HG02798 (cell line): ENCODE results near the gene ZNF652.
"Not testable (repeated sequence)": the region's sequence is repeated elsewhere in the genome, so short reads cannot be mapped to it uniquely, and the experiment has no call there.

Experiments
- ATAC-seq: cut with Tn5 transposase; IDR thresholded peaks from one replicate; pipeline ENCODE4 v1.9.1; 2021; ENCODE audit warnings: mild to moderate bottlenecking; ENCODE audit not compliant: unreplicated experiment, poor library complexity

Gene ZNF652

GRCh38 chr17:49361902-49362722 lies at the start of gene ZNF652:
Gene ZNF652 (minus strand): TSS chr17:49362250. CDS start chr17:49317725, 44,525 bp downstream.
- peak; percentile 81 for ATAC-seq

GRCh38 chr17:49409066-49409465 lies 47.0 kb upstream of the ZNF652 start:
- ATAC-seq = no peak

- peak; percentile 70 for ATAC-seq
Measured at GRCh38 chr17:49407981-49408501, 46.0 kb upstream of the ZNF652 start.

- ATAC-seq = no peak
Measured at GRCh38 chr17:49407086-49407485, 45.0 kb upstream of the ZNF652 start.

GRCh38 chr17:49406421-49407061 lies 44.5 kb upstream of the ZNF652 start:
- no peak for ATAC-seq

GRCh38 chr17:49404906-49405305 lies 42.9 kb upstream of the ZNF652 start:
- no peak for ATAC-seq

- ATAC-seq = no peak
Measured at GRCh38 chr17:49404361-49404760, 42.3 kb upstream of the ZNF652 start.

GRCh38 chr17:49403514-49404289 lies 41.7 kb upstream of the ZNF652 start:
- no peak for ATAC-seq

GRCh38 chr17:49402706-49403105 lies 40.7 kb upstream of the ZNF652 start:
- ATAC-seq = no peak

GRCh38 chr17:49401971-49402611 lies 40.0 kb upstream of the ZNF652 start:
- no peak for ATAC-seq

GRCh38 chr17:49399995-49400394 lies 37.9 kb upstream of the ZNF652 start:
- ATAC-seq = no peak

GRCh38 chr17:49397586-49397985 lies 35.5 kb upstream of the ZNF652 start:
- ATAC-seq = no peak

GRCh38 chr17:49393491-49394255 lies 31.6 kb upstream of the ZNF652 start:
- ATAC-seq = no peak

- ATAC-seq = no peak
Measured at GRCh38 chr17:49390548-49391324, 28.7 kb upstream of the ZNF652 start.

GRCh38 chr17:49389514-49390347 lies 27.7 kb upstream of the ZNF652 start:
- ATAC-seq = not testable (repeated sequence)

- ATAC-seq = no peak
Measured at GRCh38 chr17:49388692-49389513, 26.9 kb upstream of the ZNF652 start.

- ATAC-seq = no peak
Measured at GRCh38 chr17:49388290-49388640, 26.2 kb upstream of the ZNF652 start.
